PFSK-1 (cell line): Measurements from ENCODE around the gene MBD5.

Source experiments
- FOXP2 ChIP-seq: optimal IDR thresholded peaks from 2 replicates; pipeline ENCODE3; 2011; ENCODE audit warnings: borderline replicate concordance, control low read depth, inconsistent platforms; ENCODE audit not compliant: insufficient read depth; ENCODE audit errors: extremely low read length, extremely low read depth
- POLR2AphosphoS5 ChIP-seq: IDR thresholded peaks from 2 replicates; pipeline ENCODE4 v1.6.1; 2012; ENCODE audit warnings: low read depth, mild to moderate bottlenecking, control low read depth, low read length, moderate library complexity
- REST ChIP-seq, 2 experiments: IDR thresholded peaks; 2 replicates each; pipeline versions ENCODE4 v1.6.1 to v1.8.0; 2011 to 2012; ENCODE audit warnings: low read depth in 2 of 2, low read length in 2 of 2, control low read depth in 1 of 2, inconsistent platforms in 1 of 2, mild to moderate bottlenecking in 1 of 2, moderate library complexity in 1 of 2; ENCODE audit not compliant: insufficient read depth in 1 of 2
- SIN3A ChIP-seq: IDR thresholded peaks from 2 replicates; pipeline ENCODE4 v1.6.1; 2012; ENCODE audit warnings: mild to moderate bottlenecking, low read length, moderate library complexity, borderline replicate concordance; ENCODE audit not compliant: insufficient read depth
- TAF1 ChIP-seq: IDR thresholded peaks from 2 replicates; pipeline ENCODE4 v1.6.1; 2012; ENCODE audit warnings: low read length, control low read depth, borderline replicate concordance; ENCODE audit not compliant: insufficient read depth

- no peak for TF ChIP-seq POLR2AphosphoS5
- TF ChIP-seq TAF1: no peak
- TF ChIP-seq SIN3A: no peak
- TF ChIP-seq REST (IDR thresholded peaks at IDR 0.05; ENCODE audit: insufficient read depth in 1 of 2, low read depth in 2 of 2, low read length in 2 of 2): no peak
- no peak for TF ChIP-seq FOXP2
Measured at GRCh38 chr2:148006249-148007007, 14.5 kb upstream of the MBD5 start.
